Caco-2 (cell line): ENCODE measurements around the gene ZIC1. TPM values are rescaled to one million over a fixed set of nuclear protein-coding genes. Genes with fewer than 3 reads are reported as not detected.

Experiments used
- Bru-seq: library from RNA; stranded (reverse); fragments of 400-500 nt; gene quantifications from one replicate; lab custom pipeline; 2021; lab: Mats Ljungman, UMichigan
- BruChase-seq, 2 experiments: library from RNA; stranded (reverse); fragments of 400-500 nt; gene quantifications; one replicate each; lab custom pipeline; 2021; lab: Mats Ljungman, UMichigan
- BruUV-seq: library from RNA; stranded (reverse); fragments of 400-500 nt; replicated peaks from 2 replicates; lab custom pipeline; 2021; lab: Mats Ljungman, UMichigan
- CTCF ChIA-PET: fragments of 300-600 bp; sonication (Branson Sonifier 250); formaldehyde crosslinking; loops from one replicate; lab custom pipeline; 2022; ENCODE audit warnings: antibody characterized with exemption; lab: Charles Lee
- POLR2A ChIA-PET: fragments of 300-600 bp; sonication (Branson Sonifier 250); formaldehyde crosslinking; loops from one replicate; lab custom pipeline; 2022; ENCODE audit warnings: antibody characterized with exemption; lab: Charles Lee
- DNase-seq, 2 experiments: peaks; one replicate each; pipeline versions ENCODE4 v3.0.0 to v3.0.0-alpha.2; 2020 to 2022
- H3K27me3 ChIP-seq: replicated peaks from 2 replicates; pipeline ENCODE4 v1.6.0; 2011; ENCODE audit warnings: low read length; ENCODE audit not compliant: control insufficient read depth, insufficient read depth
- H3K36me3 ChIP-seq: 2 replicates; pipeline ENCODE4 v1.5.1; 2011; ENCODE audit warnings: low read length; ENCODE audit not compliant: control insufficient read depth, insufficient read depth
- H3K4me1 ChIP-seq: fragments of 250-450 bp; sonication (Bioruptor Pico); 2 replicates; pipeline ENCODE4 v1.5.1; 2020; ENCODE audit warnings: mild to moderate bottlenecking
- H3K4me3 ChIP-seq: 2 replicates; pipeline ENCODE4 v1.5.1; 2011; ENCODE audit warnings: low read depth, mild to moderate bottlenecking, control low read depth, low read length
- H3K9me3 ChIP-seq: fragments of 250-450 bp; sonication (Bioruptor Pico); 2 replicates; pipeline ENCODE4 v1.5.1; 2020; ENCODE audit warnings: mild to moderate bottlenecking, moderate library complexity
- H3K27ac Mint-ChIP-seq: one replicate; pipeline ENCODE4 v1.8.0; 2022; ENCODE audit warnings: mixed read lengths; ENCODE audit not compliant: unreplicated experiment
- H3K27me3 Mint-ChIP-seq: one replicate; pipeline ENCODE4 v1.8.0; 2022; ENCODE audit warnings: mixed read lengths; ENCODE audit not compliant: insufficient read depth, unreplicated experiment
- H3K36me3 Mint-ChIP-seq: one replicate; pipeline ENCODE4 v1.8.0; 2022; ENCODE audit warnings: mild to moderate bottlenecking, mixed read lengths; ENCODE audit not compliant: insufficient read depth, unreplicated experiment
- H3K4me1 Mint-ChIP-seq: one replicate; pipeline ENCODE4 v1.8.0; 2022; ENCODE audit warnings: low read depth, mixed read lengths; ENCODE audit not compliant: unreplicated experiment
- H3K4me3 Mint-ChIP-seq: one replicate; pipeline ENCODE4 v1.8.0; 2022; ENCODE audit warnings: mild to moderate bottlenecking, moderate library complexity, mixed read lengths; ENCODE audit not compliant: unreplicated experiment
- H3K9me3 Mint-ChIP-seq: one replicate; pipeline ENCODE4 v1.8.0; 2022; ENCODE audit warnings: mixed read lengths; ENCODE audit not compliant: unreplicated experiment
- intact Hi-C: fragments of 100-400 bp; cut with micrococcal nuclease; formaldehyde crosslinking; loops from one replicate; pipeline ENCODE4 v1.10.0; 2022; ENCODE audit not compliant: unreplicated experiment
- long read RNA-seq: library from polyadenylated mRNA; stranded (forward); transcript quantifications from one replicate; pipeline ENCODE4 v2.0.0, GENCODE V29; 2022
- total RNA-seq: library from RNA; stranded (reverse); gene quantifications from 2 replicates; pipeline ENCODE4 v1.2.3, GENCODE V29; 2022
- TF ChIP-seq, protein P1 (sequence below), 2 experiments: fragments of 200-600 bp in 1 of 2; IDR thresholded peaks; 1 replicate in 1 of 2; 2 replicates in 1 of 2; pipeline versions ENCODE4 v1.5.1 to v1.8.0; 2011 to 2022; ENCODE audit warnings: antibody characterized with exemption in 1 of 2, control low read depth in 1 of 2, inconsistent platforms in 1 of 2, low read depth in 1 of 2, low read length in 1 of 2, mild to moderate bottlenecking in 1 of 2, moderate library complexity in 1 of 2; ENCODE audit not compliant: insufficient read depth in 1 of 2, severe bottlenecking in 1 of 2, unreplicated experiment in 1 of 2

Gene ZIC1
- total RNA-seq (not detected in 2 replicates), Bru-seq, nascent RNA (not detected), BruChase-seq, experiment 1, labeled RNA remaining after a 2-hour chase (not detected), BruChase-seq, experiment 2, labeled RNA remaining after a 6-hour chase (not detected)
- long read RNA-seq = 0 reads

DNA sequence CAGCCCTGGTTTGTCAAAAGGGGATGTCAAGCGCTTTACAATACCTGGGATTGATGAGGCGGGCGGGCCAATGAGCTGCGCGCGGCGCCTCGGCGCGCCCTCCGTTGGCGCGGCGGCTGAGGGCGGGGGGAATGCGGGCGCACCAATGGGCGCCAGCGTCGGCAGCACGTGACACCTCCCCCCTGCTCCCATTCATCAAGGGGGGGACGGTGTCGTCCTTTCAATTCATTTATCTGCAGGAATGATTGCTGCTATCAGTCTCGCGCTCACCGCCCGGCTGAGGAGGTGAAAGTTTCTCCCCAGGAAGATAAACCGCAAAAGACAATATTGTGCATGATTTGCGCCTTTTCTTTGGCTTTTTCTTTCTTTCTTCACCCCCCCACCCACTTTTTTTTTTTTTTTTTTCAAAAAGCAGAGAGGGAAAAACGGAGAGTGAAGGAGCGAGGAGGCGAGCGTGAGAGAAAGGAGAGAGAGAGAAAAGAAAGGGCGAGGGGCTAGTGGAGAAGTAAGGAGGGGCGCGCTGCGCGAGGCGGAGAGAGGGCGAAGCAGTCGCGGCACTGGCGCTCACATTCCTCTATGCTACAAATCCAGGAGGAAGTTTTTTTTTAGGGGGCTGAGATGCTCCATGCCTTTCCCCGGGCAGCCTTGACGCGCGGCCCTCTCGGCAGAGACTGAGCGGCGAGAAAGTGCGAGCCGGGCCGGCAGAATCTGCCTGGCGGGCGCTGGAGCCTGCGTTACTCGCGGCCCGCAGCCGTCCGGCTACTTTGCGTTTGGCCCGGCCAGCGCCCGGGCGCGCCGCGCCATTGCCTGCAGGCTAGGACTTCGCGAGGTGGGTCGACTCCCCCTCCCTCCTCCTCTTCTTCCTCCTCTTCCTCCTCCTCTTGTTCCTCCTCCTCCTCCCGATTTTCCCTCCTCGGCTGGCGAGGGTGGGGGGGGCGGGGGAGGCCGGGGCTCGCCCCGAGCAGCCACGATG, at the start of gene ZIC1:
Gene ZIC1, plus strand, starts transcription at position 223 of the 973 bp plus-strand sequence. Its CDS starts 748 bp downstream, at position 971.
- no peaks in the 10 kb centered on the region for H3K36me3 ChIP-seq
- H3K36me3 Mint-ChIP-seq = peaks cover 6% of the 10 kb centered on the region
- H3K4me1 Mint-ChIP-seq = peaks cover 7% of the 10 kb centered on the region
- no peak for DNase-seq
- TF ChIP-seq, protein P1, sequence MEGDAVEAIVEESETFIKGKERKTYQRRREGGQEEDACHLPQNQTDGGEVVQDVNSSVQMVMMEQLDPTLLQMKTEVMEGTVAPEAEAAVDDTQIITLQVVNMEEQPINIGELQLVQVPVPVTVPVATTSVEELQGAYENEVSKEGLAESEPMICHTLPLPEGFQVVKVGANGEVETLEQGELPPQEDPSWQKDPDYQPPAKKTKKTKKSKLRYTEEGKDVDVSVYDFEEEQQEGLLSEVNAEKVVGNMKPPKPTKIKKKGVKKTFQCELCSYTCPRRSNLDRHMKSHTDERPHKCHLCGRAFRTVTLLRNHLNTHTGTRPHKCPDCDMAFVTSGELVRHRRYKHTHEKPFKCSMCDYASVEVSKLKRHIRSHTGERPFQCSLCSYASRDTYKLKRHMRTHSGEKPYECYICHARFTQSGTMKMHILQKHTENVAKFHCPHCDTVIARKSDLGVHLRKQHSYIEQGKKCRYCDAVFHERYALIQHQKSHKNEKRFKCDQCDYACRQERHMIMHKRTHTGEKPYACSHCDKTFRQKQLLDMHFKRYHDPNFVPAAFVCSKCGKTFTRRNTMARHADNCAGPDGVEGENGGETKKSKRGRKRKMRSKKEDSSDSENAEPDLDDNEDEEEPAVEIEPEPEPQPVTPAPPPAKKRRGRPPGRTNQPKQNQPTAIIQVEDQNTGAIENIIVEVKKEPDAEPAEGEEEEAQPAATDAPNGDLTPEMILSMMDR (IDR thresholded peaks at IDR 0.05; ENCODE audit: insufficient read depth in 1 of 2, low read depth in 1 of 2, low read length in 1 of 2, severe bottlenecking in 1 of 2, unreplicated experiment in 1 of 2) = no peak
- peaks cover 5% of the 10 kb centered on the region for H3K27me3 Mint-ChIP-seq
- intact Hi-C loops = no loop called here
- peak within 1 kb of the TSS; percentile 61 for H3K4me3 Mint-ChIP-seq
- BruUV-seq = no TSS peak
- CTCF ChIA-PET = no interaction called here
- H3K4me1 ChIP-seq = no peaks in the 10 kb centered on the region
- H3K4me3 ChIP-seq = no peak within 1 kb of the TSS
- POLR2A ChIA-PET = no interaction called here
- no peaks in the 10 kb centered on the region for H3K9me3 ChIP-seq
- H3K27ac Mint-ChIP-seq = no peak within 1 kb of the TSS
- peaks cover 9% of the 10 kb centered on the region for H3K9me3 Mint-ChIP-seq
- H3K27me3 ChIP-seq = no peaks in the 10 kb centered on the region

DNA sequence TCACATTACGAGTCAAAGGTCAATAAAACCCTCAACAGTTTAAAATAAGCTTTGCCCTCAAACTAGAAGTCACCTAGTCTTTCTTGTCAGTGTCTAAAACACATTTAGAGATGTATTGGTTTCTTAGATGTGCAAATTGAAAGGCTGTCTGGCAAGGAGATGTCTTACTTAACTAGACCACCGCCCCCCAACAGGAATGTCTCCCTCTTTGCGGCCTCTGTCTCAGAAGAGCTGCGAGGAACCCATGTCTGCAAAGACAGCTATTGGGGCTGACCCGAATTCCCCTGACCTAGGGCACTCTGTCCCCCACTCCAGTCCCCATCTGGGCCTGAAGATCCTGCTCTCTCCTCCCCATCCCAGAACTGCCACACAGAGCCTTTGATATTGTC, 49.1 kb upstream of the ZIC1 start:
- H3K4me3 Mint-ChIP-seq = no peak overlapping the region

More for the DNA sequence above, 49.1 kb upstream of the ZIC1 start:
- intact Hi-C loops = no loop called here
- peaks cover 10% of the 10 kb centered on the region for H3K27me3 Mint-ChIP-seq
- H3K9me3 Mint-ChIP-seq = no peaks in the 10 kb centered on the region
- no peaks in the 10 kb centered on the region for H3K4me1 Mint-ChIP-seq
- H3K36me3 Mint-ChIP-seq = no peaks in the 10 kb centered on the region
- no TSS peak for BruUV-seq
- ChIA-PET POLR2A (no interaction called here), CTCF (no interaction called here)
- no peaks in the 10 kb centered on the region for H3K27me3 ChIP-seq
- no peaks in the 10 kb centered on the region for H3K36me3 ChIP-seq
- no peaks in the 10 kb centered on the region for H3K9me3 ChIP-seq
- H3K4me3 ChIP-seq = no peak overlapping the region
- H3K4me1 ChIP-seq = no peaks in the 10 kb centered on the region
- TF ChIP-seq, protein P1 (IDR thresholded peaks at IDR 0.05; ENCODE audit: insufficient read depth in 1 of 2, low read depth in 1 of 2, low read length in 1 of 2, severe bottlenecking in 1 of 2, unreplicated experiment in 1 of 2) = no peak
- DNase-seq = no peak
- H3K27ac Mint-ChIP-seq = no peak overlapping the region
